K562 treated with DMSO at 1 percent for 4 hours (cell line): Measurements from ENCODE around the gene IL4I1. TPM values are rescaled to one million over a fixed set of nuclear protein-coding genes. Genes with fewer than 3 reads are reported as not detected.

Experiments
- total RNA-seq: library from RNA; unstranded; fragments of 300-600 nt; gene quantifications from 2 replicates; pipeline ENCODE4 v1.2.3, GENCODE V29; 2022; ENCODE audit not compliant: insufficient read depth

Gene IL4I1
- 0.91 and 2.2 TPM in 2 replicates for total RNA-seq

GRCh38 chr19:49896863-49897621, at the start of gene IL4I1:
Gene IL4I1, minus strand, starts transcription at chr19:49896887. Its CDS starts 727 bp downstream, at chr19:49896160.

GRCh38 chr19:49929121-49929610, 32.5 kb upstream of the IL4I1 start, which contains the start of the genes ATF5 and NUP62:
Gene ATF5, plus strand, starts transcription at chr19:49929205. Its CDS starts 1,646 bp downstream, at chr19:49930851.
Gene NUP62, minus strand, starts transcription at chr19:49929504. Its CDS starts 19,697 bp downstream, at chr19:49909807.

GRCh38 chr19:49877020-49877878, 19.4 kb downstream of the IL4I1 start, which contains the start of the genes AKT1S1 and TBC1D17:
Gene AKT1S1, minus strand, starts transcription at chr19:49877355. Its CDS starts 4,060 bp downstream, at chr19:49873295.
Gene TBC1D17, plus strand, starts transcription at chr19:49877702. Its CDS starts 22 bp downstream, at chr19:49877724.

GRCh38 chr19:49866933-49867782, 29.5 kb downstream of the IL4I1 start, which contains the start of gene PNKP:
Gene PNKP, minus strand, starts transcription at chr19:49867576. Its CDS starts 372 bp downstream, at chr19:49867204.

GRCh38 chr19:49850487-49851342, 46.0 kb downstream of the IL4I1 start, which contains the start of gene PTOV1:
Gene PTOV1, plus strand, starts transcription at chr19:49851159.

Other genes with a start within 250 kb of the IL4I1 start
- gene IRF3, start 231.0 kb downstream of the IL4I1 start, total RNA-seq = 84.6 and 91.3 TPM in 2 replicates
- 215 and 249 TPM in 2 replicates for gene BCL2L12, start 231.0 kb downstream of the IL4I1 start, total RNA-seq
- gene PRMT1, start 219.6 kb downstream of the IL4I1 start, total RNA-seq = 202 and 231 TPM in 2 replicates
- 9.8 and 16.9 TPM in 2 replicates for gene ADM5, start 207.3 kb downstream of the IL4I1 start, total RNA-seq
- 2.4 and 5.5 TPM in 2 replicates for gene CPT1C, start 205.8 kb downstream of the IL4I1 start, total RNA-seq
- 0.90 and 5.6 TPM in 2 replicates for gene TSKS, start 133.6 kb downstream of the IL4I1 start, total RNA-seq
- gene AP2A1, start 129.9 kb downstream of the IL4I1 start, total RNA-seq = 115 and 120 TPM in 2 replicates
- 6.1 and 8.6 TPM in 2 replicates for gene FUZ, start 83.6 kb downstream of the IL4I1 start, total RNA-seq
- gene MED25, start 78.6 kb downstream of the IL4I1 start, total RNA-seq = 69.4 and 83.8 TPM in 2 replicates
- 179 and 225 TPM in 2 replicates for gene PTOV1, start 45.7 kb downstream of the IL4I1 start, total RNA-seq
- 40.0 and 53.0 TPM in 2 replicates for gene PNKP, start 29.3 kb downstream of the IL4I1 start, total RNA-seq
- gene AKT1S1, start 19.5 kb downstream of the IL4I1 start, total RNA-seq = 57.2 and 59.0 TPM in 2 replicates
- 12.7 and 15.4 TPM in 2 replicates for gene TBC1D17, start 19.2 kb downstream of the IL4I1 start, total RNA-seq
- gene ATF5, start 32.3 kb upstream of the IL4I1 start, total RNA-seq = 761 and 891 TPM in 2 replicates
- 53.4 and 64.9 TPM in 2 replicates for gene NUP62, start 32.6 kb upstream of the IL4I1 start, total RNA-seq
- not detected in 2 replicates for gene SIGLEC11, start 64.3 kb upstream of the IL4I1 start, total RNA-seq
- 54.3 and 54.6 TPM in 2 replicates for gene VRK3, start 128.5 kb upstream of the IL4I1 start, total RNA-seq
- gene ZNF473, start 129.1 kb upstream of the IL4I1 start, total RNA-seq = 8.5 and 9.6 TPM in 2 replicates